ENCODE measurements around the gene FRA10AC1. TPM values are rescaled to one million over a fixed set of nuclear protein-coding genes. Genes with fewer than 3 reads are reported as not detected.
"Not testable (repeated sequence)": the region's sequence is repeated elsewhere in the genome, so short reads cannot be mapped to it uniquely, and the experiment has no call there.

FRA10AC1 gene
- total and polyA plus RNA-seq, 8 donors = 1.2 to 42.0 (median 7.7) TPM

GRCh38 chr10:93703066-93703465 is 674 bp upstream of the FRA10AC1 start:
- Histone ChIP-seq H3K4me1 (peaks cover 9 to 33% (median 19%) of the 10 kb centered on the region in 4 donors), H3K36me3 (peaks cover 6 to 19% (median 16%) of the 10 kb centered on the region in 4 donors), H3K4me3 (peak overlapping the region; percentile 57 to 68 (median 59)), H3K27me3 (no peaks in the 10 kb centered on the region), H3K9me3 (no peaks in the 10 kb centered on the region), H3K27ac (peak overlapping the region; percentile 18 to 93 (median 86))
- WGBS, 5 donors = 0 to 3% (median 1%) methylated on average over 12 of the region's 12 CpGs
- DNase-seq = peak in 1 of 2 donors; percentile 48
- no peak for TF ChIP-seq POLR2A (IDR thresholded peaks at IDR 0.05)
- TF ChIP-seq EP300 (IDR thresholded peaks at IDR 0.05) = no peak
- no peak for TF ChIP-seq POLR2AphosphoS5 (IDR thresholded peaks at IDR 0.05)
- TF ChIP-seq, protein P1, sequence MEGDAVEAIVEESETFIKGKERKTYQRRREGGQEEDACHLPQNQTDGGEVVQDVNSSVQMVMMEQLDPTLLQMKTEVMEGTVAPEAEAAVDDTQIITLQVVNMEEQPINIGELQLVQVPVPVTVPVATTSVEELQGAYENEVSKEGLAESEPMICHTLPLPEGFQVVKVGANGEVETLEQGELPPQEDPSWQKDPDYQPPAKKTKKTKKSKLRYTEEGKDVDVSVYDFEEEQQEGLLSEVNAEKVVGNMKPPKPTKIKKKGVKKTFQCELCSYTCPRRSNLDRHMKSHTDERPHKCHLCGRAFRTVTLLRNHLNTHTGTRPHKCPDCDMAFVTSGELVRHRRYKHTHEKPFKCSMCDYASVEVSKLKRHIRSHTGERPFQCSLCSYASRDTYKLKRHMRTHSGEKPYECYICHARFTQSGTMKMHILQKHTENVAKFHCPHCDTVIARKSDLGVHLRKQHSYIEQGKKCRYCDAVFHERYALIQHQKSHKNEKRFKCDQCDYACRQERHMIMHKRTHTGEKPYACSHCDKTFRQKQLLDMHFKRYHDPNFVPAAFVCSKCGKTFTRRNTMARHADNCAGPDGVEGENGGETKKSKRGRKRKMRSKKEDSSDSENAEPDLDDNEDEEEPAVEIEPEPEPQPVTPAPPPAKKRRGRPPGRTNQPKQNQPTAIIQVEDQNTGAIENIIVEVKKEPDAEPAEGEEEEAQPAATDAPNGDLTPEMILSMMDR (IDR thresholded peaks at IDR 0.05) = no peak
- intact Hi-C loops (cut with DNase I; ENCODE audit: low total_unique reads) = loop anchor here (5.0 kb wide), 1 partner anchor 114 kb away; no protein-coding TSS in a partner anchor

DNA sequence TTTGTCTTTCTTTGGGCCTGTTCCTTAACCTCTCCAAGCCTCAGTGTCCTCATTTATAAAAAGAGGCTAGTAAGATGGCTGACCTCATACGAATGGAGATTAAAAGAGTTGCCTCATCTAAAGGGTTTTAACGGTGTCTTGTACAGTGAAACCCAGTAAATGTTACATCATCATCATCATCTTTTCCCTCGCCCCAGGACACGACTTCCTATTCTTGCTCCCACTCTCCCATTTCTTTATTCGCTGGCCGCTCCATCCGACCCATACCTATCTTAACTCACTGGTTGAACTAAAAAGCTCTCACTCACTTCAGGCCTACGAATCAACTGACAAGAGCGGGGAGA is 554 bp downstream of the FRA10AC1 start:
- H3K9me3 ChIP-seq = no peaks in the 10 kb centered on the region
- intact Hi-C loops (cut with DNase I; ENCODE audit: low total_unique reads) = loop anchor here (5.0 kb wide), 1 partner anchor 115 kb away; no protein-coding TSS in a partner anchor

GRCh38 chr10:93697207-93697606 is 5.2 kb downstream of the FRA10AC1 start:
- H3K9me3 ChIP-seq = no peaks in the 10 kb centered on the region
- peaks cover 6 to 70% (median 69%) of the 10 kb centered on the region in 4 donors for H3K36me3 ChIP-seq
- peaks cover 9 to 21% (median 15%) of the 10 kb centered on the region in 4 donors for H3K4me1 ChIP-seq
- H3K27ac ChIP-seq = no peak overlapping the region
- no peak overlapping the region for H3K4me3 ChIP-seq
- DNase-seq = no peak
- TF ChIP-seq POLR2AphosphoS5 (IDR thresholded peaks at IDR 0.05) = no peak
- TF ChIP-seq, protein P1 (IDR thresholded peaks at IDR 0.05) = no peak
- no peak for TF ChIP-seq POLR2A (IDR thresholded peaks at IDR 0.05)
- no peak for TF ChIP-seq EP300 (IDR thresholded peaks at IDR 0.05)
- 84 to 97% (median 90%) methylated on average over 2 of the region's 2 CpGs for WGBS, 5 donors
- H3K27me3 ChIP-seq = no peaks in the 10 kb centered on the region
- intact Hi-C loops (cut with DNase I; ENCODE audit: low total_unique reads) = no loop called here

More for the DNA sequence above, 554 bp downstream of the FRA10AC1 start:
- peak in 1 of 2 donors; percentile 54 for DNase-seq
- Histone ChIP-seq H3K27ac (peak overlapping the region in 4 of 5 donors; percentile 76 to 93 (median 90)), H3K27me3 (no peaks in the 10 kb centered on the region), H3K4me3 (peak overlapping the region; percentile 57 to 68 (median 59)), H3K4me1 (peaks cover 9 to 33% (median 19%) of the 10 kb centered on the region in 4 donors), H3K36me3 (peaks cover 6 to 31% (median 27%) of the 10 kb centered on the region in 4 donors)
- WGBS, 5 donors = 1 to 2% (median 1%) methylated on average over 9 of the region's 9 CpGs
- no peak for TF ChIP-seq POLR2AphosphoS5 (IDR thresholded peaks at IDR 0.05)
- TF ChIP-seq POLR2A (IDR thresholded peaks at IDR 0.05) = no peak
- TF ChIP-seq, protein P1 (IDR thresholded peaks at IDR 0.05) = no peak
- no peak for TF ChIP-seq EP300 (IDR thresholded peaks at IDR 0.05)

GRCh38 chr10:93696582-93696981 is 5.8 kb downstream of the FRA10AC1 start:
- Histone ChIP-seq H3K4me1 (peaks cover 7 to 18% (median 13%) of the 10 kb centered on the region in 4 donors), H3K36me3 (peaks cover 6 to 76% (median 75%) of the 10 kb centered on the region in 4 donors)
- H3K27me3 ChIP-seq; DNase-seq; H3K9me3 ChIP-seq; H3K27ac ChIP-seq; H3K4me3 ChIP-seq; intact Hi-C loops (cut with DNase I; ENCODE audit: low total_unique reads): not testable (repeated sequence)
- 95 to 100% (median 97%) methylated on average over 2 of the region's 2 CpGs for WGBS, 5 donors

DNA sequence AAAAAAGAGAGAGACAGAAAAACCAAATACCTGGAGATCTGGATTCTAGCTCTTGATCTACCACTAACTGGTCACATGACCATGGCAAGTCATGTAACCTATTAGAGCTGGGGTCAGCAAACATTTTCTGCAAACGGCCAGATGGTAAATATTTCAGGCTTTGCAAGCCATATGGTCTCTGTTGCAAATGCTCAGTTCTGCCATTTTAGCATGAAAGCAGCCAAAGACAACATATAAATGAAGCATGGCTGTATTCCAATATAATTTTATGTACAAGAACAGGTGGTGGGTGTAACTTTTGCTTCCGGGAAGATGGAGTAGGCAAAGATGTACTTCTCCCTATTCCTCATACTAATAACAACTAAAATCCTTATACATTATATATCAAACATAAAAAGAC is 6.7 kb downstream of the FRA10AC1 start:
- intact Hi-C loops (cut with DNase I; ENCODE audit: low total_unique reads) = no loop called here
- Histone ChIP-seq H3K36me3 (peaks cover 6 to 85% (median 84%) of the 10 kb centered on the region in 4 donors), H3K9me3 (no peaks in the 10 kb centered on the region), H3K4me3 (no peak overlapping the region), H3K4me1 (peaks cover 0 to 10% (median 5%) of the 10 kb centered on the region in 4 donors), H3K27ac (no peak overlapping the region), H3K27me3 (no peaks in the 10 kb centered on the region)
- 51 to 61% (median 55%) methylated on average over 2 of the region's 2 CpGs for WGBS, 5 donors
- no peak for TF ChIP-seq POLR2AphosphoS5 (IDR thresholded peaks at IDR 0.05)
- TF ChIP-seq, protein P1 (IDR thresholded peaks at IDR 0.05) = no peak
- no peak for DNase-seq

Measured in stomach (tissue), 9 donors.